Measurements from ENCODE around the gene RUNX1.

- TF ChIP-seq, protein P1, sequence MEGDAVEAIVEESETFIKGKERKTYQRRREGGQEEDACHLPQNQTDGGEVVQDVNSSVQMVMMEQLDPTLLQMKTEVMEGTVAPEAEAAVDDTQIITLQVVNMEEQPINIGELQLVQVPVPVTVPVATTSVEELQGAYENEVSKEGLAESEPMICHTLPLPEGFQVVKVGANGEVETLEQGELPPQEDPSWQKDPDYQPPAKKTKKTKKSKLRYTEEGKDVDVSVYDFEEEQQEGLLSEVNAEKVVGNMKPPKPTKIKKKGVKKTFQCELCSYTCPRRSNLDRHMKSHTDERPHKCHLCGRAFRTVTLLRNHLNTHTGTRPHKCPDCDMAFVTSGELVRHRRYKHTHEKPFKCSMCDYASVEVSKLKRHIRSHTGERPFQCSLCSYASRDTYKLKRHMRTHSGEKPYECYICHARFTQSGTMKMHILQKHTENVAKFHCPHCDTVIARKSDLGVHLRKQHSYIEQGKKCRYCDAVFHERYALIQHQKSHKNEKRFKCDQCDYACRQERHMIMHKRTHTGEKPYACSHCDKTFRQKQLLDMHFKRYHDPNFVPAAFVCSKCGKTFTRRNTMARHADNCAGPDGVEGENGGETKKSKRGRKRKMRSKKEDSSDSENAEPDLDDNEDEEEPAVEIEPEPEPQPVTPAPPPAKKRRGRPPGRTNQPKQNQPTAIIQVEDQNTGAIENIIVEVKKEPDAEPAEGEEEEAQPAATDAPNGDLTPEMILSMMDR (IDR thresholded peaks at IDR 0.05; ENCODE audit: low read depth, low read length) = no peak
- TF ChIP-seq POLR2A (IDR thresholded peaks at IDR 0.05; ENCODE audit: extremely low read depth, insufficient read length) = no peak
- no peak for TF ChIP-seq MAX (IDR thresholded peaks at IDR 0.05; ENCODE audit: low read depth, low read length)
These were observed 137.7 kb downstream of the RUNX1 start for GRCh38 chr21:34911360-34911759.
